ENCODE results near the gene KRT25. TPM values are rescaled to one million over a fixed set of nuclear protein-coding genes. Genes with fewer than 3 reads are reported as not detected.
"Not testable (repeated sequence)": the region's sequence is repeated elsewhere in the genome, so short reads cannot be mapped to it uniquely, and the experiment has no call there.

KRT25 gene
- total RNA-seq, 2 experiments from 2014 or later = not detected

GRCh38 chr17:40748666-40749065 is 6.5 kb downstream of the KRT25 start:
- H3K27ac Mint-ChIP-seq; H3K9me3 Mint-ChIP-seq; DNase-seq; CTCF ChIA-PET; H3K36me3 Mint-ChIP-seq (ENCODE audit: low read depth); H3K4me3 Mint-ChIP-seq; H3K4me1 Mint-ChIP-seq (ENCODE audit: low read depth); intact Hi-C loops (cut with micrococcal nuclease): not testable (repeated sequence)
- peaks cover 18% of the 10 kb centered on the region for H3K27me3 Mint-ChIP-seq (ENCODE audit: low read depth)

GRCh38 chr17:40738553-40738952 is 16.6 kb downstream of the KRT25 start:
- Mint-ChIP-seq H3K27ac (no peak overlapping the region), H3K27me3 (ENCODE audit: low read depth) (peaks cover 11% of the 10 kb centered on the region), H3K9me3 (peaks cover 3% of the 10 kb centered on the region), H3K4me1 (ENCODE audit: low read depth) (no peaks in the 10 kb centered on the region), H3K36me3 (ENCODE audit: low read depth) (peaks cover 2% of the 10 kb centered on the region), H3K4me3 (no peak overlapping the region)
- CTCF ChIA-PET = no interaction called here
- intact Hi-C loops (cut with micrococcal nuclease) = no loop called here
- no peak for DNase-seq

DNA sequence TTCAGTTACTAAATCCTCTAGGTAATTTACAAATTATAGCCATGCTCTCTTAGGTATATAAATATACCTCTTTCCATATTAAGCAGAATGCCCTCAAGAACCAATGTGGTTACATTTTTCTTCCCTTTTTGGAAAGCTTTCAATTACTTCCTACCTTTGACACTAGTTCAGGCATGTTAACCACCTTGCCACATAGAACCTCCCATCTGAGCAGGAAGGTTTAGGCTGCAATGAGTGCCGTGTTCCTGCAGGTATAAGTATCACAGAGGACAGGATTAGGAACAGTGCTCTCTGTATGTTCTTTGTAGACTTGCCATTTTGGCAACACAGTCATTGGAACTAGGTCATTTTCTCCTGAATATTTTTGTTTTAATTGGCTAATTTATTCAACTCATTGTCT is 20.1 kb downstream of the KRT25 start:
- H3K4me3 Mint-ChIP-seq = no peak overlapping the region
- CTCF ChIA-PET = no interaction called here
- H3K36me3 Mint-ChIP-seq (ENCODE audit: low read depth) = no peaks in the 10 kb centered on the region
- no peaks in the 10 kb centered on the region for H3K9me3 Mint-ChIP-seq
- H3K27me3 Mint-ChIP-seq (ENCODE audit: low read depth) = peaks cover 6% of the 10 kb centered on the region
- H3K4me1 Mint-ChIP-seq (ENCODE audit: low read depth) = no peaks in the 10 kb centered on the region
- DNase-seq = no peak
- no peak overlapping the region for H3K27ac Mint-ChIP-seq
- intact Hi-C loops (cut with micrococcal nuclease) = no loop called here

- Mint-ChIP-seq H3K4me1 (ENCODE audit: low read depth) (no peaks in the 10 kb centered on the region), H3K27me3 (ENCODE audit: low read depth) (peaks cover 6% of the 10 kb centered on the region), H3K27ac (no peak overlapping the region), H3K36me3 (ENCODE audit: low read depth) (no peaks in the 10 kb centered on the region), H3K9me3 (no peaks in the 10 kb centered on the region), H3K4me3 (no peak overlapping the region)
- intact Hi-C loops (cut with micrococcal nuclease) = no loop called here
- CTCF ChIA-PET = interaction anchor here (0.6 kb wide), 1 partner anchor 474 kb away, joined by 4 read pairs; no protein-coding TSS in a partner anchor
- no peak for DNase-seq
These were observed 21.1 kb downstream of the KRT25 start for GRCh38 chr17:40734018-40734417.

DNA sequence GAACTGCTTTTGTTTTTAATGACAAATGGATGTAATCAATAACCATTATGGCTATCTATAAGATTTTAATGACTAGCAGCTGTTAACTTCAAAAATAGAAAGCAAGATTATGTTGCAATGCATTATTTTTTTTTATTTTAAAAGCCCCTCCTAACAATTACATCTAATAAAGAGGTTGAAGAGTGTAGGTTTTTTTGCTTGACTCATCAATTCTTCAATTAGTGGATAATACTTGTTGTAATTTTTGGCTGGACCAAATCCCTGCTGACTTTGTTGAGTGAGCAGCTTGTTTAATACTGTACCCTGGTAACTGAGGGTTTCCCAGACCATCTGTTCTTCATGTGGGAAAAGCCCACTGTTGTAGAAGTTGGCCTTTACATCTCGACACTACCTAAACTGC is 24.2 kb downstream of the KRT25 start:
- H3K27ac Mint-ChIP-seq = no peak overlapping the region
- H3K9me3 Mint-ChIP-seq = no peaks in the 10 kb centered on the region
- CTCF ChIA-PET = interaction anchor here (1.0 kb wide), 1 partner anchor 9 kb away, joined by 3 read pairs; no protein-coding TSS in a partner anchor
- no peak overlapping the region for H3K4me3 Mint-ChIP-seq
- DNase-seq = no peak
- peaks cover 6% of the 10 kb centered on the region for H3K27me3 Mint-ChIP-seq (ENCODE audit: low read depth)
- H3K4me1 Mint-ChIP-seq (ENCODE audit: low read depth) = peaks cover 2% of the 10 kb centered on the region
- intact Hi-C loops (cut with micrococcal nuclease) = no loop called here
- no peaks in the 10 kb centered on the region for H3K36me3 Mint-ChIP-seq (ENCODE audit: low read depth)

GRCh38 chr17:40727447-40728231 is 27.5 kb downstream of the KRT25 start:
- H3K27ac Mint-ChIP-seq = no peak overlapping the region
- no peak for DNase-seq
- H3K36me3 Mint-ChIP-seq (ENCODE audit: low read depth) = no peaks in the 10 kb centered on the region
- CTCF ChIA-PET = interaction anchor here (0.7 to 1.1 kb wide), 3 partner anchors 9 to 112 kb away, joined by 4 to 6 read pairs (median 6); no protein-coding TSS in a partner anchor
- intact Hi-C loops (cut with micrococcal nuclease) = loop anchor here (1.0 kb wide), 1 partner anchor 107 kb away; no protein-coding TSS in a partner anchor
- H3K4me3 Mint-ChIP-seq = no peak overlapping the region
- peaks cover 2% of the 10 kb centered on the region for H3K4me1 Mint-ChIP-seq (ENCODE audit: low read depth)
- no peaks in the 10 kb centered on the region for H3K9me3 Mint-ChIP-seq
- H3K27me3 Mint-ChIP-seq (ENCODE audit: low read depth) = peaks cover 8% of the 10 kb centered on the region

DNA sequence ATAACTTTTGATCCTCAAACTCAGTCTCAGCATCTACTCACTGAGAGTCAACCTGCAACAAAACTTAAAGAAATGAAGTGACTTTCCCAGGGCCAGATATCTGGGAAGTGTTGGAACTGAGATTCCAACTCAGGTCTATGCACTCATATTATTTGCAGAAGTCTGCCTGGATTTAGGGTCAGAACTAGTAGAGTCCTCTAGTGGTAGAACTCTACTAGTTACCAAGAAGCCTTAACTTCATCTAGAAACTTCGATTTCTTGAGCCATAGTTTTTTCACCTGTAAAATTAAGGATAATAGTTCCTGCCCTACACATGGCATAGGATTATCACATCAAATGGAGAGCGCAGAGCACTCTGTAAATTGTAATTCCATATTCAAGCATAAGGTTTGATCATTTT is 28.2 kb downstream of the KRT25 start:
- H3K27me3 Mint-ChIP-seq (ENCODE audit: low read depth) = peaks cover 8% of the 10 kb centered on the region
- intact Hi-C loops (cut with micrococcal nuclease) = loop anchor here (1.0 kb wide), 1 partner anchor 107 kb away; no protein-coding TSS in a partner anchor
- CTCF ChIA-PET = interaction anchor here (1.1 kb wide), 2 partner anchors 10 to 111 kb away, joined by 4 to 6 read pairs; no protein-coding TSS in a partner anchor
- H3K4me1 Mint-ChIP-seq (ENCODE audit: low read depth) = peaks cover 2% of the 10 kb centered on the region
- DNase-seq = no peak
- H3K36me3 Mint-ChIP-seq (ENCODE audit: low read depth) = no peaks in the 10 kb centered on the region
- H3K4me3 Mint-ChIP-seq = no peak overlapping the region
- H3K27ac Mint-ChIP-seq = no peak overlapping the region
- H3K9me3 Mint-ChIP-seq = no peaks in the 10 kb centered on the region

- DNase-seq = no peak
- Mint-ChIP-seq H3K27me3 (ENCODE audit: low read depth) (peaks cover 4% of the 10 kb centered on the region), H3K4me1 (ENCODE audit: low read depth) (peaks cover 2% of the 10 kb centered on the region), H3K4me3 (no peak overlapping the region), H3K9me3 (no peaks in the 10 kb centered on the region), H3K27ac (no peak overlapping the region), H3K36me3 (ENCODE audit: low read depth) (no peaks in the 10 kb centered on the region)
- CTCF ChIA-PET = no interaction called here
- intact Hi-C loops (cut with micrococcal nuclease) = no loop called here
These were observed 30.5 kb downstream of the KRT25 start for GRCh38 chr17:40724656-40725055.

DNA sequence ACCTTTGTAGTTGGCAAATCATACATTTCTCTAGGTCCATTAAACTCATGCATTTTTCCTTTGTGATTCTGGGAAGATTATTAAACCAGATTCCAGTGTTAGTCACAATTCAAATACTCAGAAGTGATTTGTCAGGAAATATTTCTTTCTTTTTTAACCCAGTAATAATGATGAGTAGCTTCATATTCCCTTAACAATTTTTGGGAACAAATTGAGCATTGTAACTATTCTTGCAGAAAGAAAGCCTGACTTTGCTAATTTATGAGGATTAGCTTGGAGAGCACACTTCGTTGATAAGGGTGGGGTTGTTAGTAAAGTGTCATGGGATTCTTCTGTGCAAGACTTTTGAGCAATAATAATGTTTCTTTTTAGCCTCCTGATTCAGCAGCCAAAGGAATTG is 32.9 kb downstream of the KRT25 start:
- Mint-ChIP-seq H3K27ac (no peak overlapping the region), H3K9me3 (no peaks in the 10 kb centered on the region), H3K36me3 (ENCODE audit: low read depth) (no peaks in the 10 kb centered on the region), H3K4me1 (ENCODE audit: low read depth) (no peaks in the 10 kb centered on the region), H3K4me3 (no peak overlapping the region), H3K27me3 (ENCODE audit: low read depth) (peaks cover 4% of the 10 kb centered on the region)
- CTCF ChIA-PET = interaction anchor here (0.6 to 1.1 kb wide), 3 partner anchors 8 to 485 kb away, joined by 3 to 6 read pairs (median 3); no protein-coding TSS in a partner anchor
- no peak for DNase-seq
- intact Hi-C loops (cut with micrococcal nuclease) = no loop called here

GRCh38 chr17:40720899-40721298 is 34.2 kb downstream of the KRT25 start:
- H3K4me1 Mint-ChIP-seq (ENCODE audit: low read depth) = no peaks in the 10 kb centered on the region
- intact Hi-C loops (cut with micrococcal nuclease) = no loop called here
- CTCF ChIA-PET = no interaction called here
- no peaks in the 10 kb centered on the region for H3K9me3 Mint-ChIP-seq
- H3K36me3 Mint-ChIP-seq (ENCODE audit: low read depth) = no peaks in the 10 kb centered on the region
- H3K4me3 Mint-ChIP-seq = no peak overlapping the region
- H3K27ac Mint-ChIP-seq = no peak overlapping the region
- peaks cover 4% of the 10 kb centered on the region for H3K27me3 Mint-ChIP-seq (ENCODE audit: low read depth)
- DNase-seq = no peak

DNA sequence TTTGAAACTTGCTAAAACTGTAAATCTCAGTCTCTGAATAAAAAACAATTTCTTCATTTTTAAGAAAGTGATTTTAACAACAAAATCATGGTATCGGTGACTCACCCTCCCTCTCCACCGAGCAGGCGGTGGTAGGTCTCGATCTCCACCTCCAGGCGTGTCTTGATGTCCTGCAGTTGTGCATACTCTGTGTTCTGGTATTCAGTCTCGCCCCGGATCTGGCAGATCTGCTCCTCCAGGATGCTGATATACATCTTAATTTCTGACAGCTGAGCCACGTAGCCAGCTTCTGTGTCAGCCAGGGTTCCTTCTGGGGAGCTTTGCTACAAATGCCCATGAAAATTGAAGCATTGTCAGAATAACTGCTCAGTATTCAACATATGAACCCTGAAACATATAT is 36.2 kb downstream of the KRT25 start:
- no peak overlapping the region for H3K4me3 Mint-ChIP-seq
- H3K4me1 Mint-ChIP-seq (ENCODE audit: low read depth) = no peaks in the 10 kb centered on the region
- H3K36me3 Mint-ChIP-seq (ENCODE audit: low read depth) = no peaks in the 10 kb centered on the region
- no peaks in the 10 kb centered on the region for H3K9me3 Mint-ChIP-seq
- intact Hi-C loops (cut with micrococcal nuclease) = no loop called here
- peaks cover 2% of the 10 kb centered on the region for H3K27me3 Mint-ChIP-seq (ENCODE audit: low read depth)
- CTCF ChIA-PET = no interaction called here
- no peak for DNase-seq
- no peak overlapping the region for H3K27ac Mint-ChIP-seq

GRCh38 chr17:40717776-40718175 is 37.4 kb downstream of the KRT25 start:
- Mint-ChIP-seq H3K36me3 (ENCODE audit: low read depth) (no peaks in the 10 kb centered on the region), H3K4me3 (no peak overlapping the region), H3K4me1 (ENCODE audit: low read depth) (no peaks in the 10 kb centered on the region), H3K9me3 (no peaks in the 10 kb centered on the region), H3K27me3 (ENCODE audit: low read depth) (peaks cover 2% of the 10 kb centered on the region), H3K27ac (no peak overlapping the region)
- DNase-seq = no peak
- intact Hi-C loops (cut with micrococcal nuclease) = no loop called here
- CTCF ChIA-PET = no interaction called here

- CTCF ChIA-PET = interaction anchor here (0.7 kb wide), 1 partner anchor 98 kb away, joined by 3 read pairs; no protein-coding TSS in a partner anchor
- Mint-ChIP-seq H3K27ac (no peak overlapping the region), H3K27me3 (ENCODE audit: low read depth) (peaks cover 2% of the 10 kb centered on the region), H3K4me1 (ENCODE audit: low read depth) (no peaks in the 10 kb centered on the region), H3K36me3 (ENCODE audit: low read depth) (no peaks in the 10 kb centered on the region), H3K4me3 (no peak overlapping the region), H3K9me3 (no peaks in the 10 kb centered on the region)
- no peak for DNase-seq
- intact Hi-C loops (cut with micrococcal nuclease) = no loop called here
These were observed 40.7 kb downstream of the KRT25 start for GRCh38 chr17:40714473-40714872.

All from activated naive CD4-positive, alpha-beta T cell treated with anti-CD3 and anti-CD28 coated beads for 36 hours (primary cell).